Measurements from ENCODE around the gene KCNMB1.

KCNMB1 gene

GRCh38 chr5:170414786-170415185, 25.6 kb upstream of the KCNMB1 start:
- no peak for DNase-seq (ENCODE audit: low read depth)

- no peak for DNase-seq (ENCODE audit: low read depth)
These were observed 24.7 kb upstream of the KCNMB1 start for GRCh38 chr5:170413897-170414296.

- DNase-seq (ENCODE audit: low read depth) = no peak
These were observed 21.9 kb upstream of the KCNMB1 start for GRCh38 chr5:170411100-170411499.

- DNase-seq (ENCODE audit: low read depth) = no peak
These were observed 21.2 kb upstream of the KCNMB1 start for GRCh38 chr5:170410401-170410800.

GRCh38 chr5:170408877-170409660, 19.9 kb upstream of the KCNMB1 start:
- DNase-seq (ENCODE audit: low read depth) = no peak

- DNase-seq (ENCODE audit: low read depth) = no peak
These were observed 19.1 kb upstream of the KCNMB1 start for GRCh38 chr5:170408226-170408625.

GRCh38 chr5:170407062-170407461, 17.9 kb upstream of the KCNMB1 start:
- no peak for DNase-seq (ENCODE audit: low read depth)

- no peak for DNase-seq (ENCODE audit: low read depth)
These were observed 16.6 kb upstream of the KCNMB1 start for GRCh38 chr5:170405817-170406216.

- no peak for DNase-seq (ENCODE audit: low read depth)
These were observed 15.2 kb upstream of the KCNMB1 start for GRCh38 chr5:170404398-170404797.

- DNase-seq (ENCODE audit: low read depth) = no peak
These were observed 14.5 kb upstream of the KCNMB1 start for GRCh38 chr5:170403675-170404074.

GRCh38 chr5:170402508-170402907, 13.3 kb upstream of the KCNMB1 start:
- DNase-seq (ENCODE audit: low read depth) = no peak

GRCh38 chr5:170397059-170397458, 7.9 kb upstream of the KCNMB1 start:
- DNase-seq (ENCODE audit: low read depth) = no peak

- DNase-seq (ENCODE audit: low read depth) = no peak
These were observed 4.8 kb upstream of the KCNMB1 start for GRCh38 chr5:170393958-170394357.

- DNase-seq (ENCODE audit: low read depth) = peak; percentile 27
These were observed 4.1 kb upstream of the KCNMB1 start for GRCh38 chr5:170393235-170393634.

GRCh38 chr5:170390472-170390871, 1.3 kb upstream of the KCNMB1 start:
- DNase-seq (ENCODE audit: low read depth) = no peak

- no peak for DNase-seq (ENCODE audit: low read depth)
These were observed 354 bp upstream of the KCNMB1 start for GRCh38 chr5:170389550-170389892.

- DNase-seq (ENCODE audit: low read depth) = no peak
These were observed 1.2 kb downstream of the KCNMB1 start for GRCh38 chr5:170387775-170388639.

- no peak for DNase-seq (ENCODE audit: low read depth)
These were observed 2.3 kb downstream of the KCNMB1 start for GRCh38 chr5:170386743-170387395.

- no peak for DNase-seq (ENCODE audit: low read depth)
These were observed 5.9 kb downstream of the KCNMB1 start for GRCh38 chr5:170383227-170383626.

- no peak for DNase-seq (ENCODE audit: low read depth)
These were observed 6.4 kb downstream of the KCNMB1 start for GRCh38 chr5:170382790-170383189.

GRCh38 chr5:170380361-170380951, 8.7 kb downstream of the KCNMB1 start:
- no peak for DNase-seq (ENCODE audit: low read depth)

- DNase-seq (ENCODE audit: low read depth) = no peak
These were observed 10.4 kb downstream of the KCNMB1 start for GRCh38 chr5:170378740-170379139.

Measured in activated T-cell treated with anti-CD3 and anti-CD28 coated beads for 48 hours (primary cell).